ENCODE data around the gene TMEM131. TPM values are rescaled to one million over a fixed set of nuclear protein-coding genes. Genes with fewer than 3 reads are reported as not detected.

TMEM131 gene
- total and polyA plus RNA-seq, 2 of the 8 experiments (the other 6 are each of a cell fraction or from before 2014, with no cell fraction given): 9.7 to 22.9 TPM

GRCh38 chr2:98025481-98026037 lies 29.8 kb upstream of the TMEM131 start:
- Histone ChIP-seq H3K14ac (ENCODE audit: insufficient read length) (no peak overlapping the region), H3K4ac (replicated peaks; ENCODE audit: insufficient read length, low read depth, low read length) (no peak overlapping the region), H2AFZ (ENCODE audit: low read length) (no peak overlapping the region), H4K8ac (ENCODE audit: extremely low read depth, insufficient read depth, low read length) (no peak overlapping the region), H3K27ac (ENCODE audit: low read depth, low read length) (no peak overlapping the region), H3K4me2 (ENCODE audit: insufficient read depth in 1 of 2, low read depth in 2 of 2, low read length in 2 of 2) (no peak overlapping the region), H2AK5ac (ENCODE audit: low read depth, low read length) (no peak overlapping the region), H2BK5ac (ENCODE audit: low read depth, low read length) (no peak overlapping the region), H4K20me1 (replicated peaks in 1 of 2; ENCODE audit: control insufficient read depth in 1 of 2, insufficient read depth in 2 of 2, low read length in 2 of 2) (no peaks in the 10 kb centered on the region), H3K18ac (ENCODE audit: extremely low read depth, low read length) (no peak overlapping the region), H4K5ac (ENCODE audit: insufficient read length, low read depth, low read length) (no peak overlapping the region), H2BK20ac (ENCODE audit: low read length) (no peak overlapping the region), H3K4me3 (ENCODE audit: extremely low read depth in 1 of 4, insufficient read depth in 2 of 4, low read depth in 3 of 4, low read length in 4 of 4) (no peak overlapping the region), H3K23ac (ENCODE audit: insufficient read length) (no peak overlapping the region), H3K9ac (replicated peaks in 1 of 4; ENCODE audit: extremely low read depth in 1 of 4, low read depth in 3 of 4, low read length in 3 of 4) (no peak overlapping the region), H3K9me3 (ENCODE audit: insufficient read depth in 2 of 2, low read depth in 1 of 2, low read length in 1 of 2) (0 out of 4 replicates have a peak, but pooled peaks cover 0 to 7% of the 10 kb centered on the region in 2 experiments), H2BK120ac (replicated peaks; ENCODE audit: low read depth, low read length) (no peak overlapping the region), H2BK12ac (ENCODE audit: low read depth, low read length) (no peak overlapping the region), H2BK15ac (ENCODE audit: low read length) (no peak overlapping the region), H3K4me1 (replicated peaks in 1 of 4; ENCODE audit: control insufficient read depth in 3 of 4, insufficient read depth in 4 of 4, low read length in 3 of 4) (peaks cover 0 to 3% (median 0%) of the 10 kb centered on the region in 4 experiments; a peak in 1 of 7 replicates), H3K27me3 (replicated peaks in 1 of 4; ENCODE audit: control insufficient read depth in 3 of 4, extremely low read depth in 1 of 4, insufficient read depth in 3 of 4, low read length in 3 of 4) (no peaks in the 10 kb centered on the region; a peak in 1 of 7 replicates), H3K79me2 (ENCODE audit: control insufficient read depth in 1 of 2, insufficient read depth in 2 of 2, low read length in 2 of 2) (no peaks in the 10 kb centered on the region), H3K79me1 (ENCODE audit: low read depth, low read length) (no peaks in the 10 kb centered on the region), H3K36me3 (ENCODE audit: control insufficient read depth in 2 of 4, insufficient read depth in 4 of 4, low read length in 3 of 4) (no peaks in the 10 kb centered on the region), H4K91ac (replicated peaks; ENCODE audit: insufficient read length, low read length) (no peak overlapping the region), H3K56ac (replicated peaks; ENCODE audit: insufficient read length, low read depth, low read length) (no peak overlapping the region), H3K23me2 (ENCODE audit: low read depth, low read length) (no peaks in the 10 kb centered on the region)
- CTCF ChIA-PET (ENCODE audit: partially characterized antibody): interaction anchor here (0.6 to 2.9 kb wide), 8 partner anchors 9 to 243 kb away, joined by 3 to 13 read pairs (median 4); no protein-coding TSS in a partner anchor
- POLR2A ChIA-PET (ENCODE audit: partially characterized antibody): interaction anchor here (1.0 kb wide), 1 partner anchor 27 kb away, joined by 4 read pairs; no protein-coding TSS in a partner anchor
- no peak for FAIRE-seq
- DNase-seq (ENCODE audit: low read depth in 1 of 2, low spot score in 2 of 2): no peak
- TF ChIP-seq SAP30 (IDR thresholded peaks at IDR 0.05; ENCODE audit: insufficient read depth, insufficient replicate concordance, low read length) (no peak), E2F6 (IDR thresholded peaks at IDR 0.05) (no peak), SIN3A (conservative IDR thresholded peaks at IDR 0.05 in 1 of 2, IDR thresholded peaks at IDR 0.05 in 1 of 2; ENCODE audit: low read depth in 1 of 2, low read length in 2 of 2) (no peak), HDAC6 (IDR thresholded peaks at IDR 0.05; ENCODE audit: low read depth, low read length) (no peak), SP4 (IDR thresholded peaks at IDR 0.05; ENCODE audit: low read length) (no peak), MAFK (IDR thresholded peaks at IDR 0.05; ENCODE audit: low read depth, low read length) (no peak), SIRT6 (IDR thresholded peaks at IDR 0.05; ENCODE audit: low read length) (no peak), SP1 (IDR thresholded peaks at IDR 0.05; ENCODE audit: low read depth, low read length) (no peak), USF2 (IDR thresholded peaks at IDR 0.05; ENCODE audit: low read length) (no peak), PHF8 (conservative IDR thresholded peaks at IDR 0.05; ENCODE audit: low read depth, low read length) (no peak), TEAD4 (IDR thresholded peaks at IDR 0.05; ENCODE audit: low read depth, low read length) (no peak), TCF12 (IDR thresholded peaks at IDR 0.05; ENCODE audit: low read depth, low read length) (no peak)
- TF ChIP-seq, protein P1, sequence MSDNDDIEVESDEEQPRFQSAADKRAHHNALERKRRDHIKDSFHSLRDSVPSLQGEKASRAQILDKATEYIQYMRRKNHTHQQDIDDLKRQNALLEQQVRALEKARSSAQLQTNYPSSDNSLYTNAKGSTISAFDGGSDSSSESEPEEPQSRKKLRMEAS (IDR thresholded peaks at IDR 0.05): no peak

Data from H1 (cell line).